Muscle layer of colon (tissue), 2 donors: ENCODE data around the gene PCBP3.

Source experiments
- H3K27ac ChIP-seq: one replicate; pipeline ENCODE4 v1.7.0; 2013; ENCODE audit warnings: low read depth, mild to moderate bottlenecking, low read length, moderate library complexity
- H3K27me3 ChIP-seq, 2 donors: one replicate each; pipeline ENCODE4 v1.7.0; 2013; ENCODE audit warnings: low read length in 2 of 2, mild to moderate bottlenecking in 2 of 2; ENCODE audit not compliant: insufficient read depth in 2 of 2, control insufficient read depth in 1 of 2
- H3K36me3 ChIP-seq: one replicate; pipeline ENCODE4 v1.7.0; 2013; ENCODE audit warnings: mild to moderate bottlenecking, low read length; ENCODE audit not compliant: insufficient read depth
- H3K4me1 ChIP-seq: one replicate; pipeline ENCODE4 v1.7.0; 2013; ENCODE audit warnings: mild to moderate bottlenecking, low read length; ENCODE audit not compliant: insufficient read depth
- H3K4me3 ChIP-seq, 2 donors: one replicate each; pipeline ENCODE4 v1.7.0; 2013; ENCODE audit warnings: low read length in 2 of 2, low read depth in 1 of 2, mild to moderate bottlenecking in 1 of 2, moderate library complexity in 1 of 2
- H3K9ac ChIP-seq: one replicate; pipeline ENCODE4 v1.7.0; 2013; ENCODE audit warnings: low read length
- H3K9me3 ChIP-seq: one replicate; pipeline ENCODE4 v1.7.0; 2013; ENCODE audit warnings: mild to moderate bottlenecking, low read length
- donor health status: abdominal sarcoma.
- donor health status: Adenocarcinoma of cecum.

Gene PCBP3

DNA sequence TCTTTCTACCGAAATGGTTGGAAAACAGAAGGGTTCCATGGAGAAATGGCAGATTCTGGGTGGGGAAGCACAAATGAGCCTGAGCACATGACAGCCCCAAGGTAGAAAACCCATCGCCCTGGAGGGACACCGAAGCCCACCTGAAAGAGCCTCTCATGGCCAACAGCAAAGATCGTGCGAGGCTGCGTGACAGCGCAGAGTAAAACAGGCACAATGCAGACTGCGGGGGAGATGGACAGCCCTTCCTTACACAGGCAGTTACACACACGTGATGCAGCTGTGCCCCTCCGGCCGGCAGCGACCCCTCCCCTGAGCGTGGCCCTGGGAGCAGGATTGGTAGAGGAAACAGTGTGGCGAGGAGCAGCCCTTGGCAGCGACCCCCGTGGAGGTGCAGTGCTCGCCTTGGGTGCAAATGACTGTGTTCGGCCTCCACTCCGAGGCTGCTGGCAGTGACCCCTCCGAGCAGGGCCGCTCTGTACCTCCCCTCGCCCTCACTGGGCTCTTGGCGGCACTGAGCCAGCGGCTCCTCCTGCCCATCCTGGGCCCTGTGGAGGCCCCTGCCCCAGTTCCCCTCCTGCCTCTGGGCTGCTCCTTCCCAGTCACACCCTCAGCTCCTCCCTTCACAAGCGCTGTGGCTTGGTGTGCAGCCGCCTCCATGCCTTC is 217.1 kb downstream of the PCBP3 start:
- no peaks in the 10 kb centered on the region for H3K9me3 ChIP-seq
- H3K36me3 ChIP-seq, result no peaks in the 10 kb centered on the region
- no peak overlapping the region for H3K27ac ChIP-seq
- no peak overlapping the region for H3K9ac ChIP-seq
- no peaks in the 10 kb centered on the region for H3K4me1 ChIP-seq
- H3K27me3 ChIP-seq, result no peaks in the 10 kb centered on the region
- no peak overlapping the region for H3K4me3 ChIP-seq

GRCh38 chr21:45861156-45861870 is 217.8 kb downstream of the PCBP3 start:
- Histone ChIP-seq H3K36me3 (no peaks in the 10 kb centered on the region), H3K27ac (no peak overlapping the region), H3K4me3 (no peak overlapping the region), H3K9me3 (no peaks in the 10 kb centered on the region), H3K4me1 (no peaks in the 10 kb centered on the region), H3K27me3 (no peaks in the 10 kb centered on the region), H3K9ac (no peak overlapping the region)

DNA sequence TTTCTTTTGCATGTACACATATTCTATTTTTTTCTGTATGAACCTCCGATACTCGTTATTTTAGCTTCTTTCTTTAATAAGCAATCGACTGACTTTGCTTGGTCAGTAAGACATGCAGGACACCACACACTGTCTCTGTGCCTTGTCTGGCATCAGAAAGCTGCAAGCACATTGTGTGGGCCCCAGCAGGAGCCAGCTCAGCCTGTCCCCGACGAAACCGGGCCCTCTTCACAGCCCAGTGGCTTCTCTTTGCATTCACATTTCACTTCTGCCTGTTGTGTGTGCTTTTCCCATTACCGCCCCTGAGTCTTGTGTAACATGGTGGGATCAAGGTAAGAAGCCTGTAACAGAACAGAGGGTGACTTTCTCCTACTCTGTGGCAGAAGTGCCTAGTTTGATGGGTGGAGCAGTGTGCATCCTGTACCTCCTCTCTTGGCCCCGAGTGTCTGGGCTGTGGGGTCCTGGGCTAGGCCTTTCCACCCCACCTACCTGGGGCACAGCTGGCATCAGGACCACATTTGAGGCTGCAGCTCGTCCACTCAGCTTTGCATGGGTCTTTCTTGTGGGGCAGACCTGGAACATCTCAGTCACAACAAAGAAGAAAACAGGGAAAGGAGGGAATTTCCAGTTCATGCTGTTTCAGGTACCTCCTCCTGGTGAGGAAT is 219.2 kb downstream of the PCBP3 start:
- Histone ChIP-seq H3K27me3 (no peaks in the 10 kb centered on the region), H3K27ac (no peak overlapping the region), H3K36me3 (no peaks in the 10 kb centered on the region), H3K4me1 (no peaks in the 10 kb centered on the region), H3K4me3 (no peak overlapping the region), H3K9me3 (no peaks in the 10 kb centered on the region), H3K9ac (no peak overlapping the region)

DNA sequence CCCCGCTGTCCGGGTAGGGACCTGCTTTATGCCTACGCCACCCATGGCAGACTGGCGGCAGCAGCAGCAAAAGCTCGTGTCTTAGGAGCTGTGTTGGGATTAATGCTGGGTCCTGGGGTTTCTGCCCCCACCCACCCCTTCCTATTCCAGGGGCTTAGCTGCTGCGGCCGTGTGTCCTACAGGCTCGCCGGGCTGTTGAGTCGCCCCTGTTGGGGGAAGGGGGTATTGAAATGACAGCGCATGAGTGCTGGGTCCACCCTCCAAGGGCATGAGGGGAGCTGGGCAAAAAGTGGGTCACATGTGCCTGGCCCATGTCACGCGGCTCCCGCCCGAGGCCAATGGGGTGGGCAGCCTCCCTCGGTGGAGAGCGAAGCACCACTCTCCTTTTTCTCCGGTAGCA is 219.7 kb downstream of the PCBP3 start:
- Histone ChIP-seq H3K9me3 (no peaks in the 10 kb centered on the region), H3K4me1 (no peaks in the 10 kb centered on the region), H3K9ac (no peak overlapping the region), H3K27ac (no peak overlapping the region), H3K4me3 (no peak overlapping the region), H3K27me3 (no peaks in the 10 kb centered on the region), H3K36me3 (no peaks in the 10 kb centered on the region)

GRCh38 chr21:45863751-45864150 is 220.2 kb downstream of the PCBP3 start:
- Histone ChIP-seq H3K9me3 (no peaks in the 10 kb centered on the region), H3K9ac (no peak overlapping the region), H3K4me3 (no peak overlapping the region), H3K27ac (no peak overlapping the region), H3K27me3 (no peaks in the 10 kb centered on the region), H3K36me3 (no peaks in the 10 kb centered on the region), H3K4me1 (no peaks in the 10 kb centered on the region)

- no peaks in the 10 kb centered on the region for H3K27me3 ChIP-seq
- no peak overlapping the region for H3K4me3 ChIP-seq
- no peaks in the 10 kb centered on the region for H3K9me3 ChIP-seq
- no peaks in the 10 kb centered on the region for H3K4me1 ChIP-seq
- no peak overlapping the region for H3K27ac ChIP-seq
- no peak overlapping the region for H3K9ac ChIP-seq
- H3K36me3 ChIP-seq, result no peaks in the 10 kb centered on the region
These were observed 220.9 kb downstream of the PCBP3 start for GRCh38 chr21:45864436-45864835.

DNA sequence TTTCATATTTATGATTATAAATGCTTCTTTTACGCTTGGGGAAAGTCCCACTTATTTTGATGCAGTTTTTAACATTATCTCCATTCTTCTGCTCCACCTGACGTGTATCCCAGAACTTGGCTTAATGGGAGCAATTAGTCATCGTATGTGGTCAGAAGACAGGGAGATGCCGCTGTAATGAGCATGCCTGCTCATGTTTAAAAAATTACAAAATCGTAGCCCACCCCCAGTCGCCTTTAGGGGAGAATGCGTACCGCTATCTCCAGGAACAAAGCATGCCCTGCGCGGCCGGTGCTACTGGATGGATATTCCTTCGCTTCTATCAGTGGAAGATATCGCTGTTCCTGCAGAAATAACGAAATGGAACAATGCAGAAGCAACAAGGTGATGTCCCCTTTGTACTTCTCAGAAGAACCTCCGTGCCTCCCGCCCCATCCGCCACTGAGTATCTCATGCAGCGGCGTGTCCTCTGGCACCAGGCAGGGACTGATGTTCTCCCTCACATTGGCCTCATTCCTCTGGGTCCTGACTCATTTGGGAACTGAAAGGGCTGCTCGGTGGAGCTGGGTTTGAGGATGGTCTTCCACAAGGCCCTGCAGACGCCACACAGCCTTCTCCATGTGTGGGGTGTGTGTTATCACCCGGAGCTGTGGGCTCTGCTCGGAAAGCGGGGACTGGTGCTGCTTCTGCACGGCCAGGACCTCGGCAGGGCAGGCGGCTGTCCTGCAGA is 221.7 kb downstream of the PCBP3 start:
- no peak overlapping the region for H3K9ac ChIP-seq
- H3K4me1 ChIP-seq, result no peaks in the 10 kb centered on the region
- no peak overlapping the region for H3K4me3 ChIP-seq
- H3K27me3 ChIP-seq, result no peaks in the 10 kb centered on the region
- H3K27ac ChIP-seq, result no peak overlapping the region
- no peaks in the 10 kb centered on the region for H3K9me3 ChIP-seq
- no peaks in the 10 kb centered on the region for H3K36me3 ChIP-seq

GRCh38 chr21:45866551-45866950 is 223.0 kb downstream of the PCBP3 start:
- H3K27me3 ChIP-seq, result peaks cover 0 to 5% of the 10 kb centered on the region in 2 donors
- H3K4me3 ChIP-seq, result no peak overlapping the region
- H3K27ac ChIP-seq, result no peak overlapping the region
- H3K9ac ChIP-seq, result no peak overlapping the region
- no peaks in the 10 kb centered on the region for H3K4me1 ChIP-seq
- H3K9me3 ChIP-seq, result no peaks in the 10 kb centered on the region
- no peaks in the 10 kb centered on the region for H3K36me3 ChIP-seq

GRCh38 chr21:45867041-45867666 is 223.6 kb downstream of the PCBP3 start:
- H3K27ac ChIP-seq, result no peak overlapping the region
- no peak overlapping the region for H3K4me3 ChIP-seq
- H3K36me3 ChIP-seq, result no peaks in the 10 kb centered on the region
- peaks cover 0 to 6% of the 10 kb centered on the region in 2 donors for H3K27me3 ChIP-seq
- no peaks in the 10 kb centered on the region for H3K9me3 ChIP-seq
- H3K4me1 ChIP-seq, result no peaks in the 10 kb centered on the region
- no peak overlapping the region for H3K9ac ChIP-seq

- H3K9ac ChIP-seq, result no peak overlapping the region
- peaks cover 0 to 6% of the 10 kb centered on the region in 2 donors for H3K27me3 ChIP-seq
These were observed 224.2 kb downstream of the PCBP3 start for GRCh38 chr21:45867671-45868081.

DNA sequence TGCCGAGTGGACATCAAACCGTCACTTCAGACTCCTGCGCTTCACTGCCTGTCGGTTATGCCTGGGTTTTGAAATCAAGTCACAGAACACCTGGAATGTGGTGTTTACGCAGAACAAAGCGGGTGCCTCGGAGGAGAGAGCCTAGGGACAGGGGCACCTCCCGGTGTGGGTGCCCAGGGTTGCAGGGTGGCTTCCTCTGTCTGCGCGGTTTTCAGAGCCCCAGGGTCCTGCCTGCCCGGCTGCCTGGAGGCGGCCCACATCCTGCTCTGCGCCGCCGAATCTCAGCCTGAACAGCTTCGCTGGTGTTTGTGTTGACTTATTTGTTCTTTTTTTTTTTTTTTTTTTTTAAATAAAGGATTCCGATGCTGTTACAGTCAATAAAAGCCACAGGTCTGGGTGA is 224.6 kb downstream of the PCBP3 start:
- no peak overlapping the region for H3K9ac ChIP-seq
- H3K27ac ChIP-seq, result no peak overlapping the region
- peaks cover 0 to 6% of the 10 kb centered on the region in 2 donors for H3K27me3 ChIP-seq
- H3K4me1 ChIP-seq, result no peaks in the 10 kb centered on the region
- no peaks in the 10 kb centered on the region for H3K9me3 ChIP-seq
- H3K36me3 ChIP-seq, result no peaks in the 10 kb centered on the region
- no peak overlapping the region for H3K4me3 ChIP-seq

More at GRCh38 chr21:45867671-45868081, 224.2 kb downstream of the PCBP3 start:
- no peaks in the 10 kb centered on the region for H3K4me1 ChIP-seq
- H3K4me3 ChIP-seq, result no peak overlapping the region
- no peak overlapping the region for H3K27ac ChIP-seq
- H3K9me3 ChIP-seq, result no peaks in the 10 kb centered on the region
- H3K36me3 ChIP-seq, result no peaks in the 10 kb centered on the region
